OCI-LY7 (cell line): ENCODE results near the gene SULT1C2.

Experiments used
- EZH2phosphoT487 ChIP-seq: fragments of 200-600 bp; sonication (generic); IDR thresholded peaks from 2 replicates; pipeline ENCODE4 v1.6.1; 2018; ENCODE audit warnings: low read depth, borderline replicate concordance, mild to moderate bottlenecking, mixed run types, antibody characterized with exemption, low read length, moderate library complexity, mixed read lengths
- TF ChIP-seq, protein P1 (sequence below): fragments of 200-600 bp; sonication (generic); conservative IDR thresholded peaks from 2 replicates; pipeline ENCODE4 v1.5.1; 2014; ENCODE audit warnings: mild to moderate bottlenecking, antibody characterized with exemption, low read length, moderate library complexity, mixed read lengths

- TF ChIP-seq, protein P1, sequence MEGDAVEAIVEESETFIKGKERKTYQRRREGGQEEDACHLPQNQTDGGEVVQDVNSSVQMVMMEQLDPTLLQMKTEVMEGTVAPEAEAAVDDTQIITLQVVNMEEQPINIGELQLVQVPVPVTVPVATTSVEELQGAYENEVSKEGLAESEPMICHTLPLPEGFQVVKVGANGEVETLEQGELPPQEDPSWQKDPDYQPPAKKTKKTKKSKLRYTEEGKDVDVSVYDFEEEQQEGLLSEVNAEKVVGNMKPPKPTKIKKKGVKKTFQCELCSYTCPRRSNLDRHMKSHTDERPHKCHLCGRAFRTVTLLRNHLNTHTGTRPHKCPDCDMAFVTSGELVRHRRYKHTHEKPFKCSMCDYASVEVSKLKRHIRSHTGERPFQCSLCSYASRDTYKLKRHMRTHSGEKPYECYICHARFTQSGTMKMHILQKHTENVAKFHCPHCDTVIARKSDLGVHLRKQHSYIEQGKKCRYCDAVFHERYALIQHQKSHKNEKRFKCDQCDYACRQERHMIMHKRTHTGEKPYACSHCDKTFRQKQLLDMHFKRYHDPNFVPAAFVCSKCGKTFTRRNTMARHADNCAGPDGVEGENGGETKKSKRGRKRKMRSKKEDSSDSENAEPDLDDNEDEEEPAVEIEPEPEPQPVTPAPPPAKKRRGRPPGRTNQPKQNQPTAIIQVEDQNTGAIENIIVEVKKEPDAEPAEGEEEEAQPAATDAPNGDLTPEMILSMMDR: no peak
- no peak for TF ChIP-seq EZH2phosphoT487
Measured at GRCh38 chr2:108316033-108316432, 27.3 kb downstream of the SULT1C2 start.
